Osteoblast (primary cell): ENCODE results near the gene EHD2. TPM values are rescaled to one million over a fixed set of nuclear protein-coding genes. Genes with fewer than 3 reads are reported as not detected.
"Not testable (repeated sequence)": the region's sequence is repeated elsewhere in the genome, so short reads cannot be mapped to it uniquely, and the experiment has no call there.

Experiments
- DNase-seq: peaks from one replicate; pipeline ENCODE4 v3.0.0; 2011; ENCODE audit warnings: low spot score, mixed read lengths; ENCODE audit not compliant: insufficient read length; ENCODE audit errors: missing footprints
- H2AFZ ChIP-seq: 2 replicates; pipeline ENCODE4 v1.6.0; 2011; ENCODE audit warnings: mild to moderate bottlenecking, low read length
- H3K27ac ChIP-seq: 2 replicates; pipeline ENCODE4 v1.5.1; 2011; ENCODE audit warnings: mild to moderate bottlenecking, low read depth, low read length, moderate library complexity
- H3K27me3 ChIP-seq: 2 replicates; pipeline ENCODE4 v1.6.0; 2012; ENCODE audit warnings: mild to moderate bottlenecking, control low read depth, inconsistent platforms, low read length, moderate library complexity; ENCODE audit not compliant: insufficient read depth
- H3K36me3 ChIP-seq: 2 replicates; pipeline ENCODE4 v1.5.1; 2011; ENCODE audit warnings: mild to moderate bottlenecking, low read length, control low read depth, moderate library complexity; ENCODE audit not compliant: insufficient read depth
- H3K4me1 ChIP-seq: 2 replicates; pipeline ENCODE4 v1.5.1; 2011; ENCODE audit warnings: mild to moderate bottlenecking, low read length, control low read depth, moderate library complexity; ENCODE audit not compliant: insufficient read depth
- H3K4me2 ChIP-seq: 2 replicates; pipeline ENCODE4 v1.6.0; 2011; ENCODE audit warnings: mild to moderate bottlenecking, low read length; ENCODE audit not compliant: insufficient read depth
- H3K4me3 ChIP-seq: fragments of 200-600 bp; sonication (generic); 3 replicates; pipeline ENCODE4 v1.5.1; 2012; ENCODE audit warnings: mild to moderate bottlenecking, low read length, inconsistent platforms; ENCODE audit not compliant: insufficient read depth
- H3K79me2 ChIP-seq: 2 replicates; pipeline ENCODE4 v1.6.0; 2012; ENCODE audit warnings: mild to moderate bottlenecking, low read length, control low read depth, inconsistent platforms; ENCODE audit not compliant: insufficient read depth
- H3K9me3 ChIP-seq: 2 replicates; pipeline ENCODE4 v1.5.1; 2011; ENCODE audit warnings: low read depth, low read length, control low read depth
- H4K20me1 ChIP-seq: 2 replicates; pipeline ENCODE4 v1.6.0; 2012; ENCODE audit warnings: mild to moderate bottlenecking, low read length, control low read depth; ENCODE audit not compliant: insufficient read depth
- total RNA-seq: library from RNA; depleted of rRNA; stranded (reverse); fragments of >200 nt; gene quantifications from 2 replicates; pipeline ENCODE4 v1.2.3, GENCODE V29; 2012
- TF ChIP-seq, protein P1 (sequence below): IDR thresholded peaks from 2 replicates; pipeline ENCODE4 v1.5.1; 2011; ENCODE audit warnings: mild to moderate bottlenecking, low read depth, low read length, moderate library complexity; ENCODE audit errors: extremely low read depth

The EHD2 gene
- total RNA-seq, 1 donor, result 144 TPM

- TF ChIP-seq, protein P1, sequence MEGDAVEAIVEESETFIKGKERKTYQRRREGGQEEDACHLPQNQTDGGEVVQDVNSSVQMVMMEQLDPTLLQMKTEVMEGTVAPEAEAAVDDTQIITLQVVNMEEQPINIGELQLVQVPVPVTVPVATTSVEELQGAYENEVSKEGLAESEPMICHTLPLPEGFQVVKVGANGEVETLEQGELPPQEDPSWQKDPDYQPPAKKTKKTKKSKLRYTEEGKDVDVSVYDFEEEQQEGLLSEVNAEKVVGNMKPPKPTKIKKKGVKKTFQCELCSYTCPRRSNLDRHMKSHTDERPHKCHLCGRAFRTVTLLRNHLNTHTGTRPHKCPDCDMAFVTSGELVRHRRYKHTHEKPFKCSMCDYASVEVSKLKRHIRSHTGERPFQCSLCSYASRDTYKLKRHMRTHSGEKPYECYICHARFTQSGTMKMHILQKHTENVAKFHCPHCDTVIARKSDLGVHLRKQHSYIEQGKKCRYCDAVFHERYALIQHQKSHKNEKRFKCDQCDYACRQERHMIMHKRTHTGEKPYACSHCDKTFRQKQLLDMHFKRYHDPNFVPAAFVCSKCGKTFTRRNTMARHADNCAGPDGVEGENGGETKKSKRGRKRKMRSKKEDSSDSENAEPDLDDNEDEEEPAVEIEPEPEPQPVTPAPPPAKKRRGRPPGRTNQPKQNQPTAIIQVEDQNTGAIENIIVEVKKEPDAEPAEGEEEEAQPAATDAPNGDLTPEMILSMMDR, result no peak
- Histone ChIP-seq H3K27me3 (no peaks in the 10 kb centered on the region), H3K4me2 (peak overlapping the region; percentile 96), H3K9me3 (no peaks in the 10 kb centered on the region), H4K20me1 (peaks cover 27% of the 10 kb centered on the region), H3K4me3 (peak overlapping the region; percentile 98), H2AFZ (peak overlapping the region; percentile 29), H3K4me1 (peaks cover 14% of the 10 kb centered on the region), H3K36me3 (peaks cover 36% of the 10 kb centered on the region), H3K27ac (no peak overlapping the region), H3K79me2 (peaks cover 37% of the 10 kb centered on the region)
- peak; percentile 62 for DNase-seq
Observed at GRCh38 chr19:47779524-47780214, 66.4 kb downstream of the EHD2 start.

- Histone ChIP-seq H3K4me1 (peaks cover 14% of the 10 kb centered on the region), H3K9me3 (no peaks in the 10 kb centered on the region), H3K36me3 (peaks cover 40% of the 10 kb centered on the region), H3K27ac (no peak overlapping the region), H3K4me2 (peak overlapping the region; percentile 96), H4K20me1 (peaks cover 27% of the 10 kb centered on the region), H2AFZ (no peak overlapping the region), H3K79me2 (peaks cover 37% of the 10 kb centered on the region), H3K4me3 (peak overlapping the region; percentile 98), H3K27me3 (no peaks in the 10 kb centered on the region)
- DNase-seq, result no peak
- TF ChIP-seq, protein P1, result no peak
Observed at GRCh38 chr19:47780215-47780551, 67.0 kb downstream of the EHD2 start.

DNA sequence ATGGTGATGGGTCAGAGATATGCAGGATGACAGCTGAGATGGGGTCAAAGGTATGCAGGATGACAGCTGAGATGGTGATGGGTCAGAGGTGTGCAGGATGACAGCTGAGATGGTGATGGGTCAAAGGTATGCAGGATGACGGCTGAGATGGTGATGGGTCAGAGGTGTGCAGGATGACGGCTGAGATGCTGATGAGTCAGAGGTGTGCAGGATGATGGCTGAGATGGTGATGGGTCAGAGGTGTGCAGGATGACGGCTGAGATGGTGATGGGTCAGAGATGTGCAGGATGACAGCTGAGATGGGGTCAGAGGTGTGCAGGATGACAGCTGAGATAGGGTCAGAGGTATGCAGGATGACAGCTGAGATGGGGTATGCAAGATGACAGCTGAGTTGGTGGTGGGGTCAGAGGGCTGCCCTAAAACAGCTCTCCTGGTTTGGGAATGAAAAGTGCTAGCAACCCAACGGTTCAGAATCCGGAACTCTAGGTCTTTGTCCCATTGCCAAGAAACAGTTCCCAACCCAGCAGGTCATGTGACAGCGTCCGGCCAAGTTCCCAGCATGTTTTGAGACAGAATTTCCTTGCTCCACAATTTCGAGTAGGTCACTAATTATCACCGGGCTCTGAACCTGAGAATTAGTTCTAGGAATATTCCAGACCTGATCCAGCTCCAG is 68.5 kb downstream of the EHD2 start:
- H3K36me3 ChIP-seq, result peaks cover 46% of the 10 kb centered on the region
- no peak overlapping the region for H3K4me3 ChIP-seq
- H3K79me2 ChIP-seq, result peaks cover 37% of the 10 kb centered on the region
- peaks cover 14% of the 10 kb centered on the region for H3K4me1 ChIP-seq
- no peak overlapping the region for H2AFZ ChIP-seq
- no peak overlapping the region for H3K4me2 ChIP-seq
- H3K27me3 ChIP-seq, result no peaks in the 10 kb centered on the region
- no peak overlapping the region for H3K27ac ChIP-seq
- H4K20me1 ChIP-seq, result peaks cover 27% of the 10 kb centered on the region
- DNase-seq, result peak; percentile 48
- TF ChIP-seq, protein P1, result no peak
- no peaks in the 10 kb centered on the region for H3K9me3 ChIP-seq

- Histone ChIP-seq H3K9me3 (no peaks in the 10 kb centered on the region), H2AFZ (no peak overlapping the region), H3K27me3 (no peaks in the 10 kb centered on the region), H3K36me3 (peaks cover 37% of the 10 kb centered on the region), H3K4me1 (no peaks in the 10 kb centered on the region), H3K27ac (no peak overlapping the region), H3K4me3 (no peak overlapping the region), H3K79me2 (peaks cover under 1% of the 10 kb centered on the region), H3K4me2 (no peak overlapping the region), H4K20me1 (peaks cover 7% of the 10 kb centered on the region)
- TF ChIP-seq, protein P1, result no peak
- no peak for DNase-seq
Observed at GRCh38 chr19:47786566-47786965, 73.3 kb downstream of the EHD2 start.

DNA sequence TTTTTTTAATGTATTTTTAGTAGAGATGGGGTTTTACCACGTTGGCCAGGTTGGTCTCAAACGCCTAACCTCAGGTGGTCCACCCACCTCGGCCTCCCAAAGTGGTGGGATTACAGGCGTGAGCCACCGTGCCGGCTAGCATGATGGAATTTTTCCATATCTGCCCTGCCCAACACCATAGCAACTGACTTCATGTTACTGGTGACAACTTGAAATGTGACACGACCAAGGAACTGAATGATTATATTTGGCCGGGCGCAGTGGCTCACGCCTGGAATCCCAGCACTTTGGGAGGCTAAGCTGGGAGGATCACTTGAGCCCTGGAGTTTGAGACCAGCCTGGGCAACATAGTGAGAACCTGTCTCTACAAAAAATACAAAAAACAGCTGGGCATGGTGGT is 74.1 kb downstream of the EHD2 start:
- H3K27ac ChIP-seq, DNase-seq, H3K27me3 ChIP-seq, H3K79me2 ChIP-seq, H3K4me1 ChIP-seq, H3K4me3 ChIP-seq, H3K4me2 ChIP-seq, H3K9me3 ChIP-seq, H4K20me1 ChIP-seq, H2AFZ ChIP-seq: not testable (repeated sequence)
- H3K36me3 ChIP-seq, result peaks cover 30% of the 10 kb centered on the region

- H3K4me3 ChIP-seq, H4K20me1 ChIP-seq, H3K79me2 ChIP-seq, H3K36me3 ChIP-seq, DNase-seq, H3K9me3 ChIP-seq, H3K27ac ChIP-seq, H3K4me1 ChIP-seq, H2AFZ ChIP-seq, H3K4me2 ChIP-seq, H3K27me3 ChIP-seq: not testable (repeated sequence)
Observed at GRCh38 chr19:47789811-47790210, 76.6 kb downstream of the EHD2 start.
